ENCODE data around the gene TNK2. TPM values are rescaled to one million over a fixed set of nuclear protein-coding genes. Genes with fewer than 3 reads are reported as not detected.

Gene TNK2
- total and polyA plus RNA-seq, 2 of the 8 experiments (the other 6 are each of a cell fraction or from before 2014, with no cell fraction given): 10.4 to 33.9 TPM

GRCh38 chr3:195872097-195872496 lies 36.3 kb downstream of the TNK2 start (continued):
- TF ChIP-seq, protein P1, sequence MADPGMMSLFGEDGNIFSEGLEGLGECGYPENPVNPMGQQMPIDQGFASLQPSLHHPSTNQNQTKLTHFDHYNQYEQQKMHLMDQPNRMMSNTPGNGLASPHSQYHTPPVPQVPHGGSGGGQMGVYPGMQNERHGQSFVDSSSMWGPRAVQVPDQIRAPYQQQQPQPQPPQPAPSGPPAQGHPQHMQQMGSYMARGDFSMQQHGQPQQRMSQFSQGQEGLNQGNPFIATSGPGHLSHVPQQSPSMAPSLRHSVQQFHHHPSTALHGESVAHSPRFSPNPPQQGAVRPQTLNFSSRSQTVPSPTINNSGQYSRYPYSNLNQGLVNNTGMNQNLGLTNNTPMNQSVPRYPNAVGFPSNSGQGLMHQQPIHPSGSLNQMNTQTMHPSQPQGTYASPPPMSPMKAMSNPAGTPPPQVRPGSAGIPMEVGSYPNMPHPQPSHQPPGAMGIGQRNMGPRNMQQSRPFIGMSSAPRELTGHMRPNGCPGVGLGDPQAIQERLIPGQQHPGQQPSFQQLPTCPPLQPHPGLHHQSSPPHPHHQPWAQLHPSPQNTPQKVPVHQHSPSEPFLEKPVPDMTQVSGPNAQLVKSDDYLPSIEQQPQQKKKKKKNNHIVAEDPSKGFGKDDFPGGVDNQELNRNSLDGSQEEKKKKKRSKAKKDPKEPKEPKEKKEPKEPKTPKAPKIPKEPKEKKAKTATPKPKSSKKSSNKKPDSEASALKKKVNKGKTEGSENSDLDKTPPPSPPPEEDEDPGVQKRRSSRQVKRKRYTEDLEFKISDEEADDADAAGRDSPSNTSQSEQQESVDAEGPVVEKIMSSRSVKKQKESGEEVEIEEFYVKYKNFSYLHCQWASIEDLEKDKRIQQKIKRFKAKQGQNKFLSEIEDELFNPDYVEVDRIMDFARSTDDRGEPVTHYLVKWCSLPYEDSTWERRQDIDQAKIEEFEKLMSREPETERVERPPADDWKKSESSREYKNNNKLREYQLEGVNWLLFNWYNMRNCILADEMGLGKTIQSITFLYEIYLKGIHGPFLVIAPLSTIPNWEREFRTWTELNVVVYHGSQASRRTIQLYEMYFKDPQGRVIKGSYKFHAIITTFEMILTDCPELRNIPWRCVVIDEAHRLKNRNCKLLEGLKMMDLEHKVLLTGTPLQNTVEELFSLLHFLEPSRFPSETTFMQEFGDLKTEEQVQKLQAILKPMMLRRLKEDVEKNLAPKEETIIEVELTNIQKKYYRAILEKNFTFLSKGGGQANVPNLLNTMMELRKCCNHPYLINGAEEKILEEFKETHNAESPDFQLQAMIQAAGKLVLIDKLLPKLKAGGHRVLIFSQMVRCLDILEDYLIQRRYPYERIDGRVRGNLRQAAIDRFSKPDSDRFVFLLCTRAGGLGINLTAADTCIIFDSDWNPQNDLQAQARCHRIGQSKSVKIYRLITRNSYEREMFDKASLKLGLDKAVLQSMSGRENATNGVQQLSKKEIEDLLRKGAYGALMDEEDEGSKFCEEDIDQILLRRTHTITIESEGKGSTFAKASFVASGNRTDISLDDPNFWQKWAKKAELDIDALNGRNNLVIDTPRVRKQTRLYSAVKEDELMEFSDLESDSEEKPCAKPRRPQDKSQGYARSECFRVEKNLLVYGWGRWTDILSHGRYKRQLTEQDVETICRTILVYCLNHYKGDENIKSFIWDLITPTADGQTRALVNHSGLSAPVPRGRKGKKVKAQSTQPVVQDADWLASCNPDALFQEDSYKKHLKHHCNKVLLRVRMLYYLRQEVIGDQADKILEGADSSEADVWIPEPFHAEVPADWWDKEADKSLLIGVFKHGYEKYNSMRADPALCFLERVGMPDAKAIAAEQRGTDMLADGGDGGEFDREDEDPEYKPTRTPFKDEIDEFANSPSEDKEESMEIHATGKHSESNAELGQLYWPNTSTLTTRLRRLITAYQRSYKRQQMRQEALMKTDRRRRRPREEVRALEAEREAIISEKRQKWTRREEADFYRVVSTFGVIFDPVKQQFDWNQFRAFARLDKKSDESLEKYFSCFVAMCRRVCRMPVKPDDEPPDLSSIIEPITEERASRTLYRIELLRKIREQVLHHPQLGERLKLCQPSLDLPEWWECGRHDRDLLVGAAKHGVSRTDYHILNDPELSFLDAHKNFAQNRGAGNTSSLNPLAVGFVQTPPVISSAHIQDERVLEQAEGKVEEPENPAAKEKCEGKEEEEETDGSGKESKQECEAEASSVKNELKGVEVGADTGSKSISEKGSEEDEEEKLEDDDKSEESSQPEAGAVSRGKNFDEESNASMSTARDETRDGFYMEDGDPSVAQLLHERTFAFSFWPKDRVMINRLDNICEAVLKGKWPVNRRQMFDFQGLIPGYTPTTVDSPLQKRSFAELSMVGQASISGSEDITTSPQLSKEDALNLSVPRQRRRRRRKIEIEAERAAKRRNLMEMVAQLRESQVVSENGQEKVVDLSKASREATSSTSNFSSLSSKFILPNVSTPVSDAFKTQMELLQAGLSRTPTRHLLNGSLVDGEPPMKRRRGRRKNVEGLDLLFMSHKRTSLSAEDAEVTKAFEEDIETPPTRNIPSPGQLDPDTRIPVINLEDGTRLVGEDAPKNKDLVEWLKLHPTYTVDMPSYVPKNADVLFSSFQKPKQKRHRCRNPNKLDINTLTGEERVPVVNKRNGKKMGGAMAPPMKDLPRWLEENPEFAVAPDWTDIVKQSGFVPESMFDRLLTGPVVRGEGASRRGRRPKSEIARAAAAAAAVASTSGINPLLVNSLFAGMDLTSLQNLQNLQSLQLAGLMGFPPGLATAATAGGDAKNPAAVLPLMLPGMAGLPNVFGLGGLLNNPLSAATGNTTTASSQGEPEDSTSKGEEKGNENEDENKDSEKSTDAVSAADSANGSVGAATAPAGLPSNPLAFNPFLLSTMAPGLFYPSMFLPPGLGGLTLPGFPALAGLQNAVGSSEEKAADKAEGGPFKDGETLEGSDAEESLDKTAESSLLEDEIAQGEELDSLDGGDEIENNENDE (IDR thresholded peaks at IDR 0.05; ENCODE audit: insufficient replicate concordance, low read length): no peak
